VCaP (cell line): ENCODE data around the gene ANKRD33B.

Source experiments
- H3K27ac ChIP-seq: fragments of 450-650 bp; 2 replicates; pipeline ENCODE4 v1.5.1; 2017
- TF ChIP-seq, protein P1 (sequence below): fragments of 450-650 bp; conservative IDR thresholded peaks from 2 replicates; pipeline ENCODE4 v1.5.1; 2017; ENCODE audit warnings: mild to moderate bottlenecking, moderate library complexity

The ANKRD33B gene

GRCh38 chr5:10578869-10579268 lies 15.0 kb downstream of the ANKRD33B start:
- H3K27ac ChIP-seq = no peak overlapping the region
- TF ChIP-seq, protein P1, sequence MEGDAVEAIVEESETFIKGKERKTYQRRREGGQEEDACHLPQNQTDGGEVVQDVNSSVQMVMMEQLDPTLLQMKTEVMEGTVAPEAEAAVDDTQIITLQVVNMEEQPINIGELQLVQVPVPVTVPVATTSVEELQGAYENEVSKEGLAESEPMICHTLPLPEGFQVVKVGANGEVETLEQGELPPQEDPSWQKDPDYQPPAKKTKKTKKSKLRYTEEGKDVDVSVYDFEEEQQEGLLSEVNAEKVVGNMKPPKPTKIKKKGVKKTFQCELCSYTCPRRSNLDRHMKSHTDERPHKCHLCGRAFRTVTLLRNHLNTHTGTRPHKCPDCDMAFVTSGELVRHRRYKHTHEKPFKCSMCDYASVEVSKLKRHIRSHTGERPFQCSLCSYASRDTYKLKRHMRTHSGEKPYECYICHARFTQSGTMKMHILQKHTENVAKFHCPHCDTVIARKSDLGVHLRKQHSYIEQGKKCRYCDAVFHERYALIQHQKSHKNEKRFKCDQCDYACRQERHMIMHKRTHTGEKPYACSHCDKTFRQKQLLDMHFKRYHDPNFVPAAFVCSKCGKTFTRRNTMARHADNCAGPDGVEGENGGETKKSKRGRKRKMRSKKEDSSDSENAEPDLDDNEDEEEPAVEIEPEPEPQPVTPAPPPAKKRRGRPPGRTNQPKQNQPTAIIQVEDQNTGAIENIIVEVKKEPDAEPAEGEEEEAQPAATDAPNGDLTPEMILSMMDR = no peak

DNA sequence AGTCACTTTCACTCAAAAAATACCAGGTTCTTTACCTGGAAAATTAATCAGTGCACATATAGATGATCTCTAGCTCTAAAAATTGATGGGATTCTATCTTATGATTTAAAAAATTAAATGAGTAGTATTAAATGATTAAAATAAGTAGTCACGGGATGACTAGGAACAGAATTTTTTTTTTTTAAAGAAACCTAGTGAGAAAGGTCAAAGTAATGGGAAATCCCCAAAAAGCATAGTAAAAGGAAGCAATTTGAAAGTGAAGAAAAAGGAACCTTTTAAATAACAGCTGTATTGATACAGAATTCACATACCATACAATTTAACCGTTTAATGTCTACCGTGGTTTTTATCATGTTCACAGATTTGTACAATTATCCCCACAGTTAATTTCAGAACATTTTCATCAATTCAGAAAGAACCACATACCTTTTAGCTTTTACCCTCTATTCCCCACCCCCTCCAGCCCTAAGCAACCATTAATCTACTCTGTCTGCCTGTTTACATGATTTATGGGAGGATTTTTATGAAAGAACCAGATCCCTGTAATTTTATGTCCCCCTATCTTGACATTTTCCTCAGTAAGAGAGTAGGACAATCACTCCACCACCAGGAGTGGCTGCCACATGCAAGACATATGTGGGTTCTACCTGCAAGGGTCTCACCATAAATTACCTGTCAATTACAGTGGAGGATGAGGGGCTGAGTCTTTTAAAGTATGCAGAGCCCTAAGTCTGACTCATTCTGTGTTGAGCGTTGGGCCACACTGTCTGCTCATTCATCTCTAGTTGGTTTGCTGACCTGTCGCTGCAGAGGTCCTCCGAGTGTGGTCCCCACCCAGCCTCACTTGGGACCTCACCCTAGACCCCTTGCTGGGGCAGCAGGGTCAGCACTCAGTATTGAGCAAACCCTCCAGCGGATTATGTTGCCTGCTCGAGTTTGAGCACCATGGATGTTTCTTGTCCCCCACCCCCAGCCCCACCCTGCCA lies 16.0 kb downstream of the ANKRD33B start:
- TF ChIP-seq, protein P1 = no peak
- no peak overlapping the region for H3K27ac ChIP-seq

- TF ChIP-seq, protein P1 = no peak
- H3K27ac ChIP-seq = no peak overlapping the region
Observed at GRCh38 chr5:10580531-10581423, 16.9 kb downstream of the ANKRD33B start.

DNA sequence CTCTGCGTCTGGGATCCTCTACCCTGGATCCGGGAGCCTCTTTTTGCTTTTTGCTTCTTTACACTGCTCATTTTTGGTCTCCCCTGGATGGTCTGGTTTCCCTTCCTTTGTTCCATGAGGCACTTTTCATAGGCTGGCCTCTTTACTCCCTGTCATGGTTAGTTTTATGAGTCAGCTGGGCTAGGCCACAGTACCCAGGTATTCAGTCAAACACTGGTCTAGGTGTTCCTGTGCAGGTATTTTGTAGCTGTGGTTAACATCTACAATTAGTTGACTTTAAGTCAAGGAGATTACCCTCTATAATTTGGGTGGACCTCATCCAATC lies 17.5 kb downstream of the ANKRD33B start:
- H3K27ac ChIP-seq = no peak overlapping the region
- TF ChIP-seq, protein P1 = no peak

GRCh38 chr5:10581867-10582511 lies 18.1 kb downstream of the ANKRD33B start:
- TF ChIP-seq, protein P1 = no peak
- no peak overlapping the region for H3K27ac ChIP-seq

DNA sequence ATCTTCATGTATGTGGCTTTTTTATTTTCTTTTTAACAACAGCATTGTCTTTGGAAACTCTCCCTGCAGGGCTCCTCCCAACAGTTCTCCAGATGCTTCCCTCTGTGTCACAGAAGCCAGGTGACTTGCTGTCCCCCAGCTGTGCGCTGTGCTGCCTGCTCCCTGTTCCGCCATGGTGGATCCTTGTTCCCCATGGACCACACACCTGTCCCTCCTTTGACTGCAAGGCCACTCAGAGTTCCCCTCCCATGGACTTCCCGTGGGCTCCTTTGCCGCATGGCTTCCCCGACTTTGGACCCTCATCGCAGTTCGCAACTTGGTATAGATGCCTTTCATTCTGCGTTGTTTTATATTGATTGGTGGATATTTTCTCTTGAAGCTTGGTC lies 18.6 kb downstream of the ANKRD33B start:
- H3K27ac ChIP-seq = no peak overlapping the region
- TF ChIP-seq, protein P1 = no peak
